Left renal pelvis (tissue), 4 donors: ENCODE results near the gene BACH2. TPM values are rescaled to one million over a fixed set of nuclear protein-coding genes. Genes with fewer than 3 reads are reported as not detected.
"Not testable (repeated sequence)": the region's sequence is repeated elsewhere in the genome, so short reads cannot be mapped to it uniquely, and the experiment has no call there.

ENCODE experiments used
- DNase-seq, 4 donors: peaks; one replicate each; pipeline ENCODE4 v3.0.0-alpha.2; 2013; ENCODE audit warnings: low read depth in 4 of 4, low spot score in 3 of 4
- polyA plus RNA-seq, 4 donors: library from polyadenylated mRNA; unstranded; fragments of 120-200 nt; gene quantifications; one replicate each; pipeline ENCODE4 v1.2.1, GENCODE V29; 2013; ENCODE audit not compliant: insufficient read length in 4 of 4

BACH2 gene
- polyA plus RNA-seq, 4 donors = 9.0 to 11.5 (median 10.7) TPM

DNA sequence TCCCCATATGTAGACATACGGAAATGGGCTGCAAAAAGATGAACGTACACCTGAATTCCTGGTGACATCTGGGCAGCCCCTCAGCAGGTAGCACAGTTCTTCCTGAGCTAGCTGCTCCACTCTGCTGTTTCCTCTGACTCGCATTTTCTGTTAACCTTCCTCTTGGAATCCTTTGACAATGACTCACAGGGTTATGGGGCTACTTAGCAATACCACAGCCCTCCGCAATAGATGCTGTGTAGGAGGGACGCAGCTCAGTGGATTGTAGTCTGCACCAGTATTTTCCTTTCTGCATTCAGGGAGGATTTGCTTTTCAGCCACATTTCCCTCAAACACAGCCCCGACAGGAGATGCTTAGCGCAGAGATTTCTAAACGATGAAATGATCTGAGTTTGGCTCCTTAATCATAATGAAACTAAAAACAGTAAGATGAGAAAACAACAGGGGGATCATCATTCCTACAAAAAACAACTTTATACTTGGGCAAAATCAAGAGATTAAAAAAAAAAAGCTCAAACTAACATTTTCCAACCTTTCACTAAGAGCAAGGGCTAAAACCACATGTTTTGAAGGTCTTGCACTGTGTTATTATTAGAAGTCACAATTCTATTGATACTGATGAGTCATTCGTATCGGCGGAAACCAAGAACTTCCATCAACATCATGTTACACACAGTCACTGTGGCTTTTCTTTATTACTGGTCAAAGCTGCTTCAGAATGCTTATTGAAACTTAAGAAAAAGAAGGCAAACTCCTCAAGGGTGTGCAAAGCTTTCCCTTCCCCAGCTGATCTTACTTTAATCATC is 12.2 kb downstream of the BACH2 start:
- no peak for DNase-seq

DNA sequence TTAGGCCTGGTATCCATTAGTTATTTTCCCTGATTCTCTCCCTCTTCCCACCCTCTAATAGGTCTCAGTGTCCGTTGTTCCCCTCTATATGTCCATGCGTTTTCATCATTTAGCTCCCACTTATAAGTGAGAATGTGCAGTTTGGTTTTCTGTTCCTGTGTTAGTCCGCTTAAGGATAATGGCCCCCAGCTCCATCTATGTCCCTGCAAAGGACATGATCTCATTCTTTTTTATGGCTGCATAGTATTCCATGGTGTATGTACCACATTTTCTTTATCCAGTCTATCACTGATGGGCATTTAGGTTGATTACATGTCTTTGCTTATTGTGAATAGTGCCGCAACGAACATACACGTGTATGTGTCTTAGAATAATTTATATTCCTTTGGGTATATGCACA is 14.4 kb downstream of the BACH2 start:
- not testable (repeated sequence) for DNase-seq

DNA sequence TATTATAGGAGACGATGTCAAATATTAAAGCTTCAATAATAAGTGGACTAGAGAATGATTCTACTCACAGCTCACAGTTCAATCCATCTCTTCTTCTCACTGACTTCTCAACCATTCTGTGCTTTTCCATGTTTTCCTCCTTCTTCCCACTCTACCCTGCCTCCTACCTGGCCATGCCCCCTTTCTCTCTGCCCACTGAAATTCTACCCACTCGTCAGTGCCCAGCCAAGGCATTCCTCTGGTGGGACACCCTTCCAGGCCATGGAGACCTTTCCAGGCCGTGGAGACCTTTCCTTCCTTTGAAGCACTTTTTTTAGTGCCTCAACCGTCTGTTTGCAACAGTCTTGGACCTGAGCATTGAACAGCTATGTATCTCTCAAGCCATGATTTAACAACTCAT is 18.5 kb downstream of the BACH2 start:
- DNase-seq = no peak

DNA sequence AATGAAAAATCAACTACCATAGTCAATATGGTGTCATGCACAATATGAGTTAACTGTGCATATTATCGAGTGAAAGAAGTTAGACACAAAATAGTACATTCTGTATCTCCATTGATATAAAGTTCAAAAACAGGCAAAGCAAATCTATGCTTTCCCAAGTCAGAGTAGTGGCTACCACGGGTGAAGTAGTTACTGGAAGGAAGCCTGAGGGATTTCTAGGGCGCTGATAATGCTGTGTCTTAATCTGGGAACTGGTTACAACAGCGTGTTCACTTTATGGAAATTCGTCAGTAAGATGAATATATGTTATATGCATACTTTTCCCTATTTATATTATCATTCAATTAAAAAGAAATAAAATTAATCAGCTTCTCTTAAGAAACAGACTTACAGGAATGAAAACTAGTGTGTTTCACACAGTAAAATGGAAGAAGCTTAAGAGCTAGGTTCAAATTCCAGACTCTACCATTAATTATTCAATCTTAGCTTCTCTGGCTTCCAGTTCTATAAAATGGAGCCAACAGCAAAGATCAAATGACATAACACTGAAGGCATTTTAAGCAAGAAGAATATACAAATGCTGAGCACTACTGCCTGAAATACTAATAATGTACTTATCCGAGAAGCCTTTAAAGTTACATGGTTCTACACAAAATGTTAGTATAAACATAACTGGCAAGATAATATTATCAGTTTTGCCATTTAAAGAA is 19.2 kb downstream of the BACH2 start:
- no peak for DNase-seq

DNA sequence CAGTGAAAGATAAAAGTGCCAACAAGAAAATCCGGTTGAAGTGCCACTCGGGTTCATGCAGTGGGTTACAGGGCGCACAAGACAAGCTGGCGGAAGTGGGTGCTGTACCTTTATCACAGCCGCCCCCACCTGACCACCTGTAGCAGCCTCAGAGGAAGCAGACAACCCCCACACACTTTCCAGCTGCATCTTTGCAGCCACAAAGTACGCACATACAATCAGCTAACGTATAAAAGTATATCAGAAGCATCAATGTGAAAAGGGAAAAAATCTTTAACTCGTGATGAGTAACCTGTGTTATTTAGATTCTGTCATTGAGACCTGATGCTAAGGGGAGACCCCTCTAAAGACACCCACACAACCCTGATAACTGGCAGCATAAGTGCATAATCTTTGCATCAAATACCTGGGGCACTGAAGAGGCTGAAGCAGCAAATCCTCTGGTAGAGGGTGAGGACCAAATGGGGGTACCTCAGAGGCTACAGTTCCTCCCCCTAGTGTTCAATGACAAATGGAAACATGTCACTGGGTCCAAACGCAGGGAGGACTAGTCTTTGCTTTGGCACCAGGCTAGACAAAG is 22.1 kb downstream of the BACH2 start:
- no peak for DNase-seq

DNA sequence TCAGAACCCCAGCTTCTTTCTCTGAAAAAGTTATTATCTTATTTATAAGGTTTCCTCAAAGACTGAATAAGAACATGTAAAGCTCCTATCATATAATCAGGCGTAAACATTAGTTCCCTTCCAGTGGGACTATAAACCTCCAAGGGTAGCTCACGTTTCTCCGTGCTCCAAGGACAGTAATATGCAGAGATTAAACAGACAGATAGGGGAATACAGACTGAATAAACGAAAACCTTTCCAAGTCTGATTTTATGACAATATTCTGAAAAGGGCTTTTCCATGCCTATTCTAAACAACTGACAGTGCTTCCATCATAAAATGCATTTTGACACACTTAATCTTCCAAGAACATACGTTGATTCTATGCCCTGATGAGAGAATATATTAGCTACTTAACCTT is 22.8 kb downstream of the BACH2 start:
- DNase-seq = no peak

DNA sequence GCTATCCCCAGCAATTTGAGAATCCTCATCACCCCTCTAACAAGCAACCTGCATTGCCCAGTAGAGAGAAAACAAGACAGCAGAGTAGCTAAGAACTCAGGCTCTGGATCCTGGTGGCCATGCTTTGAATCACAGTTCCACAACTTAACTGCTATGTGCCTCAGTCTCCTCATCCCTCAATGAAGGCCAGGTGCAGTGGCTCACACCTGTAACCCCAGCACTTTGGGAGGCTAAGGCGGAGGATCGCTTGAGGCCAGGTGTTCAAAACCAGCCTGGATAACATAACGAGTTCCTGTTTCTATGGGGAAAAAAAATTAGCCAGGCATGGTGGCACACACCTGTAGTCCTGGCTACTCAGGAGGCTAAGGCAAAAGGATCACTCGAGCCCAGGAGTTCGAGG is 23.7 kb downstream of the BACH2 start:
- DNase-seq = no peak

DNA sequence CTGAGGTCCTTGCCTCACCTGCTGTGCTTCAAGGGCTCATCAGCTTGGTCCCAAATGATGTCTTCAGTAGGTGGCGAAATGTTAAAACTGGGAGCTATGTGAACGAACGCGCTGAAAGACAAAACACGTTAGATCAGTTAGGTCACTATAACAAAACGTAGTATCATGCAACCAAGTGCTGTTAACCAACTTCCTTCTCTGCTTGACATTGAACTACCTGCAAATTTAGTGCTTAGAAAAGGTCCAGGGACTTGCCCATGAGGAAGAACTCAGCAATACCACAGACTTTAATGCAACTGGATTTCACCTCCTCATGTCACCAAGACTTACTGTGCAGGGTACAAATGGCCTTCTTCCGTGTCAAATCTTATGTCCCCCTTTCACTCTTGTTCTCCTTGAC is 24.8 kb downstream of the BACH2 start:
- DNase-seq = no peak

DNA sequence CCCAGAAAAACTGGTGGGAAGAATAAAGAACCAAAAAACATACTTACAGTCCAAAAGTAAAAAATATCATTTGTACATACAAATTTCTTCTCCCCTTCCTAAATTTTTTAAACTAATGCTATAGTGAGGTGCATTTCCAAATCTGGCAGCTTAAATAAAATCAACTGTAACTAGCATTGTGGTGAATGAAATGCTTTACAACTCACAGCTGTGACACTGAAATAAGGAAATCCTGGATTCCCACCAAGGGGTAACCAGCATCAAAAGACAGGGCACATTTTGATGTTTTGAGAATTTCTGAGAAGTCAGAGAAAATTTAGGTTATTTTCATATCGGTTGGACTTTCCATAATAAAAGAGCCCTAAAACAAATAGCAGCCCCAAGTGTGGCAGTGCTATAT is 27.3 kb downstream of the BACH2 start:
- no peak for DNase-seq

DNA sequence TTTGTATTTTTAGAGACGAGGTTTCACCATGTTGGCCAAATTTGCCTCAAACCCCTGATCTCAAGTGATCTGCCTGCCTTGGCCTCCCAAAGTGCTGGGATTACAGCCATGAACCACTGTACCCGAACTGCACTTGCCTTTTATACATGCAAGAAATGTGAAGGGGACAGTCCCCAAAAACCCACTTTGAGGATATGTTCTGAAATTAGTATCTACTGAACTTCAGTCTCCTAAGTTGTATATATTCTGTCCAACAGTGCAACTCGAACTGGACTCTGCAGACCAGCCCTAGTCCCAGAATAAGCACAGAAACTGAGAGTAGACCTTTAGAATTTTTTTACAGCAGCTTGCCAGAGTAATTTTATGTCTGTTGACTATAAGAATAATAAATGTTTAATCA is 28.5 kb downstream of the BACH2 start:
- no peak for DNase-seq

DNA sequence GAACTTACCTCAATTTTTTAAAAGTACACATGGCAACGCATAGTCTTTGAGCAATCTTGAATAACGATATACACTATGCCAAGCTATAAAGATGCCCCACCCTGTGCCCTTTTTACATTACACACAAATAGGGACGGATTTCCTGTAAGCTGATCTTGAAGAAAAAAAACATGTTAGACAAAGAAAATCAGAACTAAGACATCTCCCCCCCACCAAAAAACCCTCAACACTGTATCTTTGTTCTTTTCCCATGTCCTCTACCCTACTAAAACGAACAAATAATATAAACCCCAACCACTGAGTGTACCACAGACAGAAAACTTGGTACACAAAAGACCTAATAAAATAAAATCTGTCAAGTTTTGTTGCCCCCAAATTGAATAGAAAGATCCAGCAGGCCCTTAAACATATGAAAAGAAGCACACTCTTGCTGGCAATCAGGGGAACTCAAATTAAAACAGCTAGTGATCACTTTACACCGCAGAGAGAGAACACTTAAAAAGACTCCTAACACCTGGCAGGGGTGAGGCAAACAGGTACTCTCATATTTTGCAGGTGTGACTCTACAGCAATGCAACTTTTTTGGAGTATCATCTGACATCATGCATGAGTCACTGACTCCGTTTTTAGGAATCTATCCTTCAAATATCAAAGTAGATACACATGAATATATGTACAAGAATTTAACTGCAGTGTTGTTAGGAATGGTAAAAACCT is 29.6 kb downstream of the BACH2 start:
- no peak for DNase-seq

DNA sequence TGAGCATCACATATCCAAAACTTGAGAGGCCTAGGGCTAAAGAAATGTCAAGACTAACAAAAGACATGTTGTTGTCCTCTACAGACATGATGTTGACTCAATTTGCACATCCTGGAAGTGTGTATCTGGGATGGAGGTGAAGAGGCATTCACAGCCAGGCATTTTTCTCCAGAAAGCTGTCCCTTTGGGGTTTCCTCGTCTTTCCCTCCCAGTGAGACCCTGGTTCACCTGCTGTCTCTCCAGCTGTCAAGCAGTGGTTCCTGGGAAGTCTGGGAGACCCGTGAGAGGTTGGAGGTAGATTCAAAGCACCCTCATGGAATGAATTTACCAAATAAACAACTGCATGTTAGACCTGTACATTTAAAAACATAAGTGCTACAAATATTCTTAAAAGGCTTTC is 32.1 kb downstream of the BACH2 start:
- DNase-seq = no peak

DNA sequence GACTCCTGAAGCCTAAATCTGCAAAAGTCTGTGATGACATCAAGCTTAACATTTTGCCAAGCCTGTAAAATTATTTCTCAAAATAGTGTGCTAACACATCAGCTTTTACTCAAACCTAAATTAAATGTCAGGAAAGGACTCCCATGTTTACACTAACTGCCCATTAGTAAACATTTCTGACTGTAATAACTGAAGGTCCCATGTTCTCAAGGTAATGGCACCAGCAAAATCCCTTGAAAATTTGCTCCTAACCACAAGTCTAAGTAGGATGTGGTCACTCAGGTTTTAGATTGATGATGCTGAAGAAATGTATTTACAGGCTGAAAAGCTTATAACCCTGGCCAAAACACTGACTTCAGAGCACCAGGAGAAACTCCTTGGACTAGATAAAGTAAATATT is 33.0 kb downstream of the BACH2 start:
- DNase-seq = no peak

DNA sequence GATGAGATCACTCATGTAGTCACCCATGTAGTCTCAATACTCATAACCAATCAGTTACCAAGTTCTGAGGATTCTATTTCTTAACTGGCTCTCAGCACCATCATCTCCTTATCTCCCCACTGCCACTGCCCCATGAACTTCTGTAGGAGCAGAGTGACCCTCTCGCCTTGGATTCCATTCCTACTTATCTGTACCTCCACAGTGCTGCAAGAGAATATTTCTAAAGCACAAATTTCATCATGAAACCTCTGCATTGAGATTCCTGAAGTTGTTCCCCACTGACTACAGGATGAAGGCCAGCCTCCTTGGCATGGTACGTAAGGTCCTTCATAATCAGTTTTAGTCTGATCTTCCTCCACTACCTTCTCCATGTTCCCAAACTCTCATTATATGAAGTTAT is 34.8 kb downstream of the BACH2 start:
- no peak for DNase-seq

DNA sequence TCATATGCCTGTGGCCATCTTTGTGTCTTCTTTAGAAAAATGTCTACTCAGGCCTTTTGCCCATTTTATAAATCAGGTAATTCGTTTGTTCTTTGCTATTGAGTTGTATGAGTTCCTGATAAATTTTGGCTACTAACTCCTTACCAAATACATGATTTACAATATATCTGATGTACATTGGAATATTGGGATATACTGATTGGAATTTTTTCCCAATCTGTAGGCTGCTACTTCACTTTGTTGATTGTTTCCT is 39.2 kb downstream of the BACH2 start:
- no peak for DNase-seq

DNA sequence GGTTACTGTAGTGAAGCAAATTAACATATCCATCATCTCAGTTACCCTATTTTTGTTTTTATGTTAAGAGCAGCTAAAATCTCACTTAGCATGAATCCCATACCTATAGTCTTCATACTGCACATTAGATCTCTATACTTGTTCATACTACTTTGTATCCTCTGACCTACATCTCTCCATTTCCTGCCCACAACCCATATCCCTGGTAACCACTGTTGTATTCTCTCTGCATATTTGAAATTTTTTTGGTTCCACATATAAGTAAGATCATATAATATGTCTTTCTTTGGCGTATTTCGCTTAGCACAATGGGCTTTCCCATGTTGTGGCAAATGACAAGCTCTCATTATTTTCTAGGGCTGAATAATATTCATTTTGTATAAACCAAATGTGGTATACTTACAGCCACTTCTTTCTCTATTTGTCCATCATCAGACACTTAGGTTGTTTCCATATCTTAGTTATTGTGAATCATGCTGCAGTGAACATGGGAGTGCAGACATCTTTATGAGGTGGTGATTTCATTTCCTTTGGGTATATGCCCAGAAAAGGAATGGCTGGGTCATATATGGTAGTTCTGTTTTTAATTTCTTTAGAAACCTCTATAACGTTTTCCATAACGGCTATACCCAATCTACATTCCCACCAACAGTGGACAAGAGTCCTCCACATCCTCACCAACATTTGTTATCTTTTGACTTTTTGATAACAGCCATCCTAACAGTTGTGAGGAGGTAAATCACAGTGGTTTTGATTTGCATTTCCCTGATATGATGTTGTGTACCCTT is 39.8 kb downstream of the BACH2 start:
- DNase-seq = no peak

DNA sequence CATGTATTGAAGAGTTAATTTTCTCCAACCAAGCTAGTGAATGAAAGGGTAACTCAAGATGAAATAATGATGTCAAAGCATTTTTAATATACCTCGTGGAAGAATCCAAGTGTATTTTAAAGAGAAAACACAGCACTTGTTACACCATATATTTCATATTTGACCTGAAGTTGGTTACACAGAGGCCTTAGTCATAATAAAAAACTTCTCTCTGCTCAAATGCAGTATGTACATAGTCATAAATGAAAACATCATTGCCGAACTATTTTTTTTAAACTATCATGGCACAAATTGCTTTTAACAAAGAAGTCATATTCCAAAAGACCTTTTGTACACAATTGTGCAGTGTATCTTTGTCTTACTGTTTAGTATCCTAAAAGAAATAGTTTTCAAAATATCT is 43.0 kb downstream of the BACH2 start:
- DNase-seq = no peak

DNA sequence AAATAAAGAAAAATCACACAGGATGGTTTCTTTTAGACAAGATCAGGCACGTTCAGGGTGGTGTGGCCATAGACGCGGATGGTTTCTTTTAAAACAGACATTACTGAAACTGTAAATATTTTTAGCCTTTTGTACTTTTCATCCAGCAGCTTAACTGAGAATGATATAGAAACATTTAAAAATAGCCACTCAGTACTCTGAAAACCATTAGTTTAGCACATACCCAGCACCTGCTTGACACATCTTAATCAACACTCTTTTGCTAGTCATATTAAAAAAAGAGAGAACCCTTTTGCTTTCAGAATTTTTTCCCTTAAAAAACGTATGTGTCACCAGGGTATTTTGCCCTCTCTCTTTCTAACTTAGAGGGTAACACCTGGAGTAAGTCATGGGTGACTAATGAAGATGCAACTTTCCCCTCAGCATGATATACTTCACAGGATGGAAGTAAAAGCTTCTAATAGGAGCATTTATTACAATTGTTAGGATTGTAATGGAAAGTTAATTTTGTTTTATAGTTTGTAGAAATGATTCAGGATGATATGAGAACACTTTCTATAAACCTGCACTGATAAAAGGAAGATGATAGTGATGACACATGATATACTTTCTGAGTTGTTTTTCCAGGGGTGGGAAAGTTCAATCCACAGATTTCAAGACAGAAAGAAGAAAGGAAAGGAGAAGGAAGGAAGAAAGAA is 45.2 kb downstream of the BACH2 start:
- no peak for DNase-seq

DNA sequence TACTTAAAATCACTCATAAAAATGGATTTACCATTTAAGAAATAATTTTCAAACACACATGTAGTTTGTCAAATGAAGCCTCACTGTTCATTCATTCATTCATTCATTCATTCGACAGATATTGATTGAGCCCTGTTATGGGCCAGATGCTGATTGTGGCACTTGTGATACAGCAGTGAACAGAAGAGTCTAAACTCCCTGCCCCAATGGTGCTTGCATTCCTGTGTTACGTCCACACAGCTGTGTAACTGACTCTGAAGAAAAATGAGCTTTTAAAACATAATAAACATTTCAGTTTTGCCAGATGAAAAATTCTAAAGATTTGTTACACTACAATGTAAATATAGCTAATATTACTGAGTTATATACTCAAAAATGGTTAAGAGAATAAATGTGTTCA is 46.2 kb downstream of the BACH2 start:
- DNase-seq = no peak

DNA sequence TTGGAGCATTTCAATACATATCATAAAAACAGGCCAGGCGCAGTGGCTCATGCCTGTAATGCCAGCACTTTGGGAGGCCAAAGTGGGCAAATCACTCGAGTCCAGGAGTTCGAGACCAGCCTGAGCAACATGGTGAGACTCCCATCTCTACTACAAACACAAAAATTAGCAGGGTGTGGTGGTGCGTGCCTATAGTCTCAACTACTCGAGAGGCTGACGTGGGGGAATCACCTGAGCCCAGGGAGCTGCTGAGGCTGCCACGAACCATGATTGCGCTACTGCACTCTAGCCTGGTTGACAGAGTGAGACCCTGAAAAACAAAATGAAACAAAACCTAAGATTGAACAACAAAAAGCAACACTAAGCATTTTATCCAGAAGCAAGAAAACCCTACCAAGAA is 47.2 kb downstream of the BACH2 start:
- no peak for DNase-seq
